Activated naive CD4-positive, alpha-beta T cell treated with anti-CD3 and anti-CD28 coated beads, Interleukin-2, amount 50 U/mL, for 72 hours (primary cell): ENCODE measurements around the gene PDCD4. TPM values are rescaled to one million over a fixed set of nuclear protein-coding genes. Genes with fewer than 3 reads are reported as not detected.
"Not testable (repeated sequence)": the region's sequence is repeated elsewhere in the genome, so short reads cannot be mapped to it uniquely, and the experiment has no call there.

Experiments used
- ATAC-seq, 2 donors: fragments of 150-1000 bp; cut with Tn5 transposase; 2 replicates each; pipeline ENCODE4 v1.10.0; 2021; ENCODE audit warnings: mild to moderate bottlenecking in 2 of 2, moderate library complexity in 2 of 2
- DNase-seq, 2 donors: peaks; one replicate each; pipeline ENCODE4 v3.0.0; 2021 to 2022; ENCODE audit warnings: low spot score in 2 of 2
- H3K27ac Mint-ChIP-seq, 2 donors: one replicate each; pipeline ENCODE4 v1.8.0; 2022; ENCODE audit warnings: mild to moderate bottlenecking in 2 of 2, mixed read lengths in 2 of 2
- H3K36me3 Mint-ChIP-seq, 2 donors: one replicate each; pipeline ENCODE4 v1.8.0; 2022; ENCODE audit warnings: mixed read lengths in 2 of 2
- H3K9me3 Mint-ChIP-seq, 2 donors: one replicate each; pipeline ENCODE4 v1.8.0; 2022; ENCODE audit warnings: mixed read lengths in 2 of 2
- total RNA-seq, 2 donors: library from RNA; stranded (reverse); gene quantifications; one replicate each; pipeline ENCODE4 v1.2.3, GENCODE V29; 2022

Gene PDCD4
- total RNA-seq, 2 donors from 2014 or later: 94.9 to 159 TPM

DNA sequence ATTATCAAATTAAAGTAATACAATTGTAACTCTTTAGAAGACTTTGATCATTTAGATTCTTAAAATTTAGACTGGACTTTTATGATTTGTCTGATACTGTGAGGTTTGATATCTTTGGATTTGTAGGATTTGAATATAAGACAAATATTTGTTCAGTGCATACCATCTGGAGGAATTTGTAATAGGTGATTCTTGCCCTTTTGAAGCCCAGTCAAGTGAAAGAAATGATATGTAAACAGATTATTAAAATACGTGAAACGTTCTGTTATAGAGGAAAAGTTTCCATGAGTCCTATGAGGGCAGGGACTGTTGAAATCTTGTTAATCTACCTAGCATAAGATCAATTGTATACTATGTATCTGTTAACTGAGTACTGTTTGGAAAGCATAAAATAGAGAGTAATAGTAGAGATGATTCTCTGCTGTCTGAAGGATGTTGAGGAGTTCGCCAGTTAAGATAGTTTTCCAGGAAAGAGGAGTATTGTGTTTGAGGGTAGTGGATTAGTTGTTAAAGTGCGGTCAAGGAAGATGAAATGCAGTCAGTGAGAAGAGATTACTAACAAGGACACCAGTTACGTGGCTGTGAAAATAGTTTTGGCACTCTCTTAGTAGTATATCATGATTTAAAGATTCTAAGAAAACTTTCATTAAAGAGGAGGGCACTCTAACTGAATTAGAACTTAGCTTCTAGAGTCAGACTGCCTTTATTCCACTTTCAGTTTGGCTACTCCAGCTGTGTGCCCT lies 14.4 kb downstream of the PDCD4 start:
- no peak for DNase-seq
- ATAC-seq: no peak
- H3K27ac Mint-ChIP-seq: peak overlapping the region in 1 of 2 donors; percentile 54
- no peaks in the 10 kb centered on the region for H3K9me3 Mint-ChIP-seq
- peaks cover 5 to 32% of the 10 kb centered on the region in 2 donors for H3K36me3 Mint-ChIP-seq

DNA sequence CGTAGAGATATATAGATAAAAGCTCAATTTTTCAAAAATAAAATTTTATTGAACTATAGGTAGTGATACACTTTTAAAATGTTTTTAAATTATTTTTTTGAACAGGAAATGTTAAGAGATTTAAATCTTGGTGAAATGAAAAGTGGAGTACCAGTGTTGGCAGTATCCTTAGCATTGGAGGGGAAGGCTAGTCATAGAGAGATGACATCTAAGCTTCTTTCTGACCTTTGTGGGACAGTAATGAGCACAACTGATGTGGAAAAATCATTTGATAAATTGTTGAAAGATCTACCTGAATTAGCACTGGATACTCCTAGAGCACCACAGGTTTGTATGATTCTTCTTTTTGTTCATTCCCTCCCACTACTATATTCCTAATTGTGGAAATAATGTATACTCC lies 15.8 kb downstream of the PDCD4 start:
- DNase-seq (no peak), ATAC-seq (peak in 1 of 2 donors; percentile 43)
- Mint-ChIP-seq H3K27ac (no peak overlapping the region), H3K36me3 (peaks cover 5 to 25% of the 10 kb centered on the region in 2 donors), H3K9me3 (no peaks in the 10 kb centered on the region)

GRCh38 chr10:110892602-110893288 lies 21.0 kb downstream of the PDCD4 start:
- Mint-ChIP-seq H3K9me3 (no peaks in the 10 kb centered on the region), H3K36me3 (peaks cover 5 to 14% of the 10 kb centered on the region in 2 donors), H3K27ac (no peak overlapping the region)
- ATAC-seq: no peak
- no peak for DNase-seq

GRCh38 chr10:110893559-110894179 lies 21.9 kb downstream of the PDCD4 start:
- ATAC-seq (peak; percentile 72 to 73), DNase-seq (no peak)
- no peaks in the 10 kb centered on the region for H3K9me3 Mint-ChIP-seq
- peak overlapping the region in 1 of 2 donors; percentile 57 for H3K27ac Mint-ChIP-seq
- peaks cover 5 to 14% of the 10 kb centered on the region in 2 donors for H3K36me3 Mint-ChIP-seq

DNA sequence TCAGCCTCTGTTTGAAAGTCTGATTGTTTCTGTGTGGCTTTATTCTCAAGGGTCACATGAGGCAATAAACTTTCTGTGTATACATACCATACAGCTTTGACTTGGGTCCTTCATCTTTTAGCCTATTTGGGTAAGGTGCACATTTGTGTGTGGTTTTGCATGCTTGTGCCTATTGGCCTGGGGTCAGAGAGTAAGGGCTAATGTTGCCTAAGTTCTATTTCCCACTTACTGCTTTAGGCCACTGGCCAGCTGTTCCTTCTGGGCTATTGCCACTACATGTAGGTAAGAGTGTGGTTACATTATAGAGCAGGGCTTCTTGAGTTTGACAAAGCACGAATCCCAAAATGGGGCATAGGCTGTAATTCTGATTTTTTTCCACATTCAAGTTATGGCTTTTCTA lies 25.5 kb downstream of the PDCD4 start:
- DNase-seq (no peak), ATAC-seq (no peak)
- Mint-ChIP-seq H3K36me3 (peaks cover 5 to 14% of the 10 kb centered on the region in 2 donors), H3K27ac (no peak overlapping the region), H3K9me3 (no peaks in the 10 kb centered on the region)

GRCh38 chr10:110898391-110898790 lies 26.7 kb downstream of the PDCD4 start:
- Mint-ChIP-seq H3K9me3 (no peaks in the 10 kb centered on the region), H3K36me3 (peaks cover 5 to 14% of the 10 kb centered on the region in 2 donors), H3K27ac (no peak overlapping the region)
- ATAC-seq (no peak), DNase-seq (no peak)

GRCh38 chr10:110900983-110901382 lies 29.3 kb downstream of the PDCD4 start:
- ATAC-seq (no peak), DNase-seq (no peak)
- H3K27ac Mint-ChIP-seq: no peak overlapping the region
- H3K36me3 Mint-ChIP-seq: peaks cover 5 to 12% of the 10 kb centered on the region in 2 donors
- no peaks in the 10 kb centered on the region for H3K9me3 Mint-ChIP-seq

- Mint-ChIP-seq H3K9me3 (no peaks in the 10 kb centered on the region), H3K36me3 (peaks cover 0 to 15% of the 10 kb centered on the region in 2 donors), H3K27ac (peak overlapping the region; percentile 77 to 81)
- peak in 1 of 2 donors; percentile 27 for DNase-seq
- ATAC-seq: peak; percentile 64 to 70
These were observed 30.5 kb downstream of the PDCD4 start for GRCh38 chr10:110901954-110902819.

GRCh38 chr10:110903280-110904278 lies 31.9 kb downstream of the PDCD4 start:
- Mint-ChIP-seq H3K36me3 (peaks cover 0 to 15% of the 10 kb centered on the region in 2 donors), H3K27ac (peak overlapping the region; percentile 77 to 81), H3K9me3 (no peaks in the 10 kb centered on the region)
- peak in 1 of 2 donors; percentile 41 for DNase-seq
- ATAC-seq: peak; percentile 90 to 94

GRCh38 chr10:110910138-110910537 lies 38.4 kb downstream of the PDCD4 start:
- H3K9me3 Mint-ChIP-seq: no peaks in the 10 kb centered on the region
- peaks cover 0 to 7% of the 10 kb centered on the region in 2 donors for H3K36me3 Mint-ChIP-seq
- peak overlapping the region in 1 of 2 donors; percentile 22 for H3K27ac Mint-ChIP-seq
- ATAC-seq (no peak), DNase-seq (no peak)

- no peak for ATAC-seq
- DNase-seq: no peak
- no peak overlapping the region for H3K27ac Mint-ChIP-seq
- H3K36me3 Mint-ChIP-seq: no peaks in the 10 kb centered on the region
- no peaks in the 10 kb centered on the region for H3K9me3 Mint-ChIP-seq
These were observed 40.6 kb downstream of the PDCD4 start for GRCh38 chr10:110912374-110912773.

GRCh38 chr10:110914431-110914830 lies 42.7 kb downstream of the PDCD4 start:
- no peak for ATAC-seq
- H3K36me3 Mint-ChIP-seq: peaks cover 0 to 9% of the 10 kb centered on the region in 2 donors

DNA sequence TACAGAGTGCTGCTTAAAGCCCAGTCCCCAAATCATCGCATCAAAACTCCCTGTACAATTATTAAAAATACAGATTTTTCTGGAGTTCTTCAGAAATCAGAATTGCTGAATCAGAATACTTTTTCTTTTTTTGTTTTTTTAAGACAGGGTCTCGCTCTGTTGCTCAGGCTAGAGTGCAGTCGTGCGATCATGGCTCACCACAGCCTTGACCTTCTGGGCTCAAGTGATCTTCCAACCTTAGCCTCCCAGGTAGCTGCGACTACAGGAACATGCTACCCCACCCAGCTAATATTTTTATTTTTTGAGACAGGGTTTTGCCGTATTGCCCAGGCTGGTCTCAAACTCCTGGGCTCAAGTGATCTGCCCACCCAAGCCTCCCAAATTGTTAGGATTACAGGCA lies 43.3 kb downstream of the PDCD4 start:
- H3K36me3 Mint-ChIP-seq: peaks cover under 1 to 10% of the 10 kb centered on the region in 2 donors
- DNase-seq (no peak), ATAC-seq (no peak)
- no peaks in the 10 kb centered on the region for H3K9me3 Mint-ChIP-seq
- H3K27ac Mint-ChIP-seq: no peak overlapping the region

More at GRCh38 chr10:110914431-110914830, 42.7 kb downstream of the PDCD4 start:
- Mint-ChIP-seq H3K9me3 (no peaks in the 10 kb centered on the region), H3K27ac (no peak overlapping the region)
- no peak for DNase-seq

GRCh38 chr10:110915600-110915999 lies 43.9 kb downstream of the PDCD4 start:
- not testable (repeated sequence) for H3K27ac Mint-ChIP-seq, DNase-seq, ATAC-seq, H3K9me3 Mint-ChIP-seq
- H3K36me3 Mint-ChIP-seq: peaks cover 6 to 15% of the 10 kb centered on the region in 2 donors
